WTC11 (cell line): ENCODE measurements around the gene GABBR2. TPM values are rescaled to one million over a fixed set of nuclear protein-coding genes. Genes with fewer than 3 reads are reported as not detected.

Source experiments
- ATAC-seq: fragments of 200-7000 bp; cut with Tn5 transposase; 2 replicates; pipeline ENCODE4 v1.10.0; 2021; ENCODE audit warnings: mild to moderate bottlenecking, moderate library complexity
- CTCF ChIA-PET: fragments of 300-600 bp; sonication (Branson Sonifier 250); formaldehyde crosslinking; loops from one replicate; lab custom pipeline; 2021; ENCODE audit warnings: antibody characterized with exemption; lab: Charles Lee
- POLR2A ChIA-PET: fragments of 350-600 bp; sonication (Branson Sonifier 250); formaldehyde crosslinking; loops from one replicate; lab custom pipeline; 2021; ENCODE audit warnings: antibody characterized with exemption; lab: Charles Lee
- DNase-seq: peaks from one replicate; pipeline ENCODE4 v3.0.0; 2021; ENCODE audit warnings: low spot score
- H3K27ac Mint-ChIP-seq: 2 replicates; pipeline ENCODE4 v1.8.0; 2021; ENCODE audit warnings: mixed read lengths
- H3K27me3 Mint-ChIP-seq: 2 replicates; pipeline ENCODE4 v1.8.0; 2021; ENCODE audit warnings: low read depth, mild to moderate bottlenecking, moderate library complexity, mixed read lengths
- H3K36me3 Mint-ChIP-seq: 2 replicates; pipeline ENCODE4 v1.8.0; 2021; ENCODE audit warnings: mixed read lengths
- H3K4me1 Mint-ChIP-seq: 2 replicates; pipeline ENCODE4 v1.8.0; 2022; ENCODE audit warnings: mixed read lengths
- H3K4me3 Mint-ChIP-seq: 2 replicates; pipeline ENCODE4 v1.8.0; 2021; ENCODE audit warnings: mild to moderate bottlenecking, moderate library complexity, mixed read lengths
- H3K9me3 Mint-ChIP-seq: 2 replicates; pipeline ENCODE4 v1.8.0; 2021; ENCODE audit warnings: mixed read lengths
- ATF3 ChIP-seq: sonication (generic); formaldehyde crosslinking; conservative IDR thresholded peaks from 2 replicates; pipeline ENCODE4 v1.8.1; 2022; ENCODE audit warnings: mild to moderate bottlenecking, missing genetic modification reagents
- CBFB ChIP-seq: sonication (generic); formaldehyde crosslinking; IDR thresholded peaks from 2 replicates; pipeline ENCODE4 v1.8.1; 2022; ENCODE audit warnings: mild to moderate bottlenecking, low read depth, missing genetic modification reagents
- CTCF ChIP-seq: fragments of 200-600 bp; IDR thresholded peaks from 2 replicates; pipeline ENCODE4 v1.8.0; 2022; ENCODE audit warnings: antibody characterized with exemption
- ELF4 ChIP-seq: sonication (generic); formaldehyde crosslinking; IDR thresholded peaks from 2 replicates; pipeline ENCODE4 v1.8.1; 2022; ENCODE audit warnings: low read depth, mild to moderate bottlenecking, moderate library complexity, missing genetic modification reagents
- EMX1 ChIP-seq: fragments of 250-450 bp; sonication (Bioruptor Pico); IDR thresholded peaks from 2 replicates; pipeline ENCODE4 v1.8.0; 2021; ENCODE audit warnings: mild to moderate bottlenecking
- HMGXB4 ChIP-seq: sonication (generic); formaldehyde crosslinking; IDR thresholded peaks from 2 replicates; pipeline ENCODE4 v1.8.1; 2023; ENCODE audit warnings: mild to moderate bottlenecking, moderate library complexity, missing genetic modification reagents
- IRF1 ChIP-seq: sonication (generic); formaldehyde crosslinking; IDR thresholded peaks from 2 replicates; pipeline ENCODE4 v1.8.0; 2023; ENCODE audit warnings: missing genetic modification reagents
- JUN ChIP-seq: sonication (generic); formaldehyde crosslinking; IDR thresholded peaks from 2 replicates; pipeline ENCODE4 v1.8.0; 2023; ENCODE audit warnings: mild to moderate bottlenecking, missing genetic modification reagents
- MYBL2 ChIP-seq: sonication (generic); formaldehyde crosslinking; IDR thresholded peaks from 2 replicates; pipeline ENCODE4 v1.8.1; 2023; ENCODE audit warnings: mild to moderate bottlenecking, moderate library complexity, missing genetic modification reagents
- NFYB ChIP-seq: sonication (generic); formaldehyde crosslinking; conservative IDR thresholded peaks from 2 replicates; pipeline ENCODE4 v1.8.0; 2022; ENCODE audit warnings: low read depth, missing genetic modification reagents
- NR1H2 ChIP-seq: sonication (generic); formaldehyde crosslinking; IDR thresholded peaks from 2 replicates; pipeline ENCODE4 v1.9.0; 2021; ENCODE audit warnings: mild to moderate bottlenecking, moderate library complexity, missing genetic modification reagents
- OVOL2 ChIP-seq: fragments of 250-450 bp; sonication (Bioruptor Pico); IDR thresholded peaks from 2 replicates; pipeline ENCODE4 v1.9.0; 2021; ENCODE audit warnings: mild to moderate bottlenecking, borderline replicate concordance
- SP1 ChIP-seq: sonication (generic); formaldehyde crosslinking; conservative IDR thresholded peaks from 2 replicates; pipeline ENCODE4 v1.8.1; 2022; ENCODE audit warnings: missing genetic modification reagents
- ZBTB21 ChIP-seq: sonication (generic); formaldehyde crosslinking; IDR thresholded peaks from 2 replicates; pipeline ENCODE4 v1.8.1; 2023; ENCODE audit warnings: mild to moderate bottlenecking, missing genetic modification reagents, borderline replicate concordance
- ZMAT4 ChIP-seq: fragments of 250-450 bp; sonication (Bioruptor Pico); IDR thresholded peaks from 2 replicates; pipeline ENCODE4 v1.9.0; 2021; ENCODE audit warnings: mild to moderate bottlenecking
- ZNF138 ChIP-seq: sonication (generic); formaldehyde crosslinking; conservative IDR thresholded peaks from 2 replicates; pipeline ENCODE4 v1.8.1; 2022; ENCODE audit warnings: mild to moderate bottlenecking, moderate library complexity, missing genetic modification reagents
- ZNF396 ChIP-seq: fragments of 250-450 bp; sonication (Bioruptor Pico); IDR thresholded peaks from 2 replicates; pipeline ENCODE4 v1.8.0; 2021; ENCODE audit warnings: mild to moderate bottlenecking, moderate library complexity, borderline replicate concordance
- ZNF416 ChIP-seq: fragments of 250-450 bp; sonication (Bioruptor Pico); IDR thresholded peaks from 2 replicates; pipeline ENCODE4 v1.9.0; 2021; ENCODE audit warnings: mild to moderate bottlenecking, inconsistent platforms
- total RNA-seq: library from RNA; stranded (reverse); gene quantifications from 3 replicates; pipeline ENCODE4 v1.2.3, GENCODE V29; 2021
- TF ChIP-seq, protein P1 (sequence below): sonication (generic); formaldehyde crosslinking; IDR thresholded peaks from 2 replicates; pipeline ENCODE4 v1.8.1; 2023; ENCODE audit warnings: mild to moderate bottlenecking, missing genetic modification reagents
- TF ChIP-seq, protein P2 (sequence below): sonication (generic); formaldehyde crosslinking; IDR thresholded peaks from 2 replicates; pipeline ENCODE4 v1.8.0; 2022; ENCODE audit warnings: mild to moderate bottlenecking, missing genetic modification reagents
- TF ChIP-seq, protein P3 (sequence below): sonication (generic); formaldehyde crosslinking; conservative IDR thresholded peaks from 2 replicates; pipeline ENCODE4 v1.8.1; 2023; ENCODE audit warnings: mild to moderate bottlenecking, low read depth, missing genetic modification reagents, moderate library complexity
- TF ChIP-seq, protein P4 (sequence below): fragments of 250-450 bp; sonication (Bioruptor Pico); IDR thresholded peaks from 2 replicates; pipeline ENCODE4 v1.9.0; 2021; ENCODE audit warnings: mild to moderate bottlenecking

GABBR2 gene
- total RNA-seq, 1 experiment from 2014 or later = 0.92 TPM

- TF ChIP-seq, protein P1, sequence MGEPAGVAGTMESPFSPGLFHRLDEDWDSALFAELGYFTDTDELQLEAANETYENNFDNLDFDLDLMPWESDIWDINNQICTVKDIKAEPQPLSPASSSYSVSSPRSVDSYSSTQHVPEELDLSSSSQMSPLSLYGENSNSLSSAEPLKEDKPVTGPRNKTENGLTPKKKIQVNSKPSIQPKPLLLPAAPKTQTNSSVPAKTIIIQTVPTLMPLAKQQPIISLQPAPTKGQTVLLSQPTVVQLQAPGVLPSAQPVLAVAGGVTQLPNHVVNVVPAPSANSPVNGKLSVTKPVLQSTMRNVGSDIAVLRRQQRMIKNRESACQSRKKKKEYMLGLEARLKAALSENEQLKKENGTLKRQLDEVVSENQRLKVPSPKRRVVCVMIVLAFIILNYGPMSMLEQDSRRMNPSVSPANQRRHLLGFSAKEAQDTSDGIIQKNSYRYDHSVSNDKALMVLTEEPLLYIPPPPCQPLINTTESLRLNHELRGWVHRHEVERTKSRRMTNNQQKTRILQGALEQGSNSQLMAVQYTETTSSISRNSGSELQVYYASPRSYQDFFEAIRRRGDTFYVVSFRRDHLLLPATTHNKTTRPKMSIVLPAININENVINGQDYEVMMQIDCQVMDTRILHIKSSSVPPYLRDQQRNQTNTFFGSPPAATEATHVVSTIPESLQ (CRISPR knock-in tag) = no peak
- TF ChIP-seq ELF4 (CRISPR knock-in tag) (no peak), HMGXB4 (CRISPR knock-in tag) (no peak), ZNF396 (CRISPR knock-in tag) (no peak)
These were observed 431.7 kb downstream of the GABBR2 start (continued) for GRCh38 chr9:98276907-98277469.

- CTCF ChIA-PET = no interaction called here
These were observed 433.6 kb downstream of the GABBR2 start for GRCh38 chr9:98275159-98275558.

More at GRCh38 chr9:98275159-98275558, 433.6 kb downstream of the GABBR2 start:
- ATAC-seq (no peak), DNase-seq (no peak)
- peaks cover 7% of the 10 kb centered on the region; the same call in 1 of the 2 replicates for H3K9me3 Mint-ChIP-seq
- H3K4me1 Mint-ChIP-seq = peaks cover 52% of the 10 kb centered on the region
- H3K4me3 Mint-ChIP-seq = no peak overlapping the region
- no peak for TF ChIP-seq ZMAT4 (CRISPR knock-in tag)
- TF ChIP-seq, protein P2, sequence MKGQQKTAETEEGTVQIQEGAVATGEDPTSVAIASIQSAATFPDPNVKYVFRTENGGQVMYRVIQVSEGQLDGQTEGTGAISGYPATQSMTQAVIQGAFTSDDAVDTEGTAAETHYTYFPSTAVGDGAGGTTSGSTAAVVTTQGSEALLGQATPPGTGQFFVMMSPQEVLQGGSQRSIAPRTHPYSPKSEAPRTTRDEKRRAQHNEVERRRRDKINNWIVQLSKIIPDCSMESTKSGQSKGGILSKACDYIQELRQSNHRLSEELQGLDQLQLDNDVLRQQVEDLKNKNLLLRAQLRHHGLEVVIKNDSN (CRISPR knock-in tag) = no peak
- TF ChIP-seq NR1H2 = no peak
- TF ChIP-seq CTCF = no peak
- no peak for TF ChIP-seq ZNF138
- TF ChIP-seq SP1 (CRISPR knock-in tag) = no peak
- TF ChIP-seq IRF1 (CRISPR knock-in tag) = no peak
- TF ChIP-seq NFYB (CRISPR knock-in tag) = no peak
- TF ChIP-seq OVOL2 = no peak
- TF ChIP-seq ZBTB21 (CRISPR knock-in tag) = no peak
- TF ChIP-seq MYBL2 (CRISPR knock-in tag) = no peak
- no peak for TF ChIP-seq ZNF416 (CRISPR knock-in tag)
- TF ChIP-seq, protein P3, sequence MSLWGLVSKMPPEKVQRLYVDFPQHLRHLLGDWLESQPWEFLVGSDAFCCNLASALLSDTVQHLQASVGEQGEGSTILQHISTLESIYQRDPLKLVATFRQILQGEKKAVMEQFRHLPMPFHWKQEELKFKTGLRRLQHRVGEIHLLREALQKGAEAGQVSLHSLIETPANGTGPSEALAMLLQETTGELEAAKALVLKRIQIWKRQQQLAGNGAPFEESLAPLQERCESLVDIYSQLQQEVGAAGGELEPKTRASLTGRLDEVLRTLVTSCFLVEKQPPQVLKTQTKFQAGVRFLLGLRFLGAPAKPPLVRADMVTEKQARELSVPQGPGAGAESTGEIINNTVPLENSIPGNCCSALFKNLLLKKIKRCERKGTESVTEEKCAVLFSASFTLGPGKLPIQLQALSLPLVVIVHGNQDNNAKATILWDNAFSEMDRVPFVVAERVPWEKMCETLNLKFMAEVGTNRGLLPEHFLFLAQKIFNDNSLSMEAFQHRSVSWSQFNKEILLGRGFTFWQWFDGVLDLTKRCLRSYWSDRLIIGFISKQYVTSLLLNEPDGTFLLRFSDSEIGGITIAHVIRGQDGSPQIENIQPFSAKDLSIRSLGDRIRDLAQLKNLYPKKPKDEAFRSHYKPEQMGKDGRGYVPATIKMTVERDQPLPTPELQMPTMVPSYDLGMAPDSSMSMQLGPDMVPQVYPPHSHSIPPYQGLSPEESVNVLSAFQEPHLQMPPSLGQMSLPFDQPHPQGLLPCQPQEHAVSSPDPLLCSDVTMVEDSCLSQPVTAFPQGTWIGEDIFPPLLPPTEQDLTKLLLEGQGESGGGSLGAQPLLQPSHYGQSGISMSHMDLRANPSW (CRISPR knock-in tag) = no peak
- TF ChIP-seq, protein P4, sequence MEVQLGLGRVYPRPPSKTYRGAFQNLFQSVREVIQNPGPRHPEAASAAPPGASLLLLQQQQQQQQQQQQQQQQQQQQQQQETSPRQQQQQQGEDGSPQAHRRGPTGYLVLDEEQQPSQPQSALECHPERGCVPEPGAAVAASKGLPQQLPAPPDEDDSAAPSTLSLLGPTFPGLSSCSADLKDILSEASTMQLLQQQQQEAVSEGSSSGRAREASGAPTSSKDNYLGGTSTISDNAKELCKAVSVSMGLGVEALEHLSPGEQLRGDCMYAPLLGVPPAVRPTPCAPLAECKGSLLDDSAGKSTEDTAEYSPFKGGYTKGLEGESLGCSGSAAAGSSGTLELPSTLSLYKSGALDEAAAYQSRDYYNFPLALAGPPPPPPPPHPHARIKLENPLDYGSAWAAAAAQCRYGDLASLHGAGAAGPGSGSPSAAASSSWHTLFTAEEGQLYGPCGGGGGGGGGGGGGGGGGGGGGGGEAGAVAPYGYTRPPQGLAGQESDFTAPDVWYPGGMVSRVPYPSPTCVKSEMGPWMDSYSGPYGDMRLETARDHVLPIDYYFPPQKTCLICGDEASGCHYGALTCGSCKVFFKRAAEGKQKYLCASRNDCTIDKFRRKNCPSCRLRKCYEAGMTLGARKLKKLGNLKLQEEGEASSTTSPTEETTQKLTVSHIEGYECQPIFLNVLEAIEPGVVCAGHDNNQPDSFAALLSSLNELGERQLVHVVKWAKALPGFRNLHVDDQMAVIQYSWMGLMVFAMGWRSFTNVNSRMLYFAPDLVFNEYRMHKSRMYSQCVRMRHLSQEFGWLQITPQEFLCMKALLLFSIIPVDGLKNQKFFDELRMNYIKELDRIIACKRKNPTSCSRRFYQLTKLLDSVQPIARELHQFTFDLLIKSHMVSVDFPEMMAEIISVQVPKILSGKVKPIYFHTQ (CRISPR knock-in tag) = no peak
- TF ChIP-seq CBFB = no peak
- TF ChIP-seq ATF3 (CRISPR knock-in tag) = no peak
- TF ChIP-seq EMX1 (CRISPR knock-in tag) = no peak
- no peak for TF ChIP-seq ELF4 (CRISPR knock-in tag)
- TF ChIP-seq JUN (CRISPR knock-in tag) = no peak
- H3K27ac Mint-ChIP-seq = peak overlapping the region; percentile 32; the same call in 1 of the 2 replicates
- peaks cover 7% of the 10 kb centered on the region; the same call in 1 of the 2 replicates for H3K27me3 Mint-ChIP-seq
- POLR2A ChIA-PET = no interaction called here
- no peaks in the 10 kb centered on the region for H3K36me3 Mint-ChIP-seq
